Upper lobe of left lung (tissue), 6 donors: ENCODE measurements around the gene EHF. TPM values are rescaled to one million over a fixed set of nuclear protein-coding genes. Genes with fewer than 3 reads are reported as not detected.

Experiments used
- ATAC-seq, 2 donors: fragments of 200-7000 bp; cut with Tn5 transposase; one replicate each; pipeline ENCODE4 v1.9.1; 2022; ENCODE audit warnings: mild to moderate bottlenecking in 2 of 2, moderate library complexity in 2 of 2; ENCODE audit not compliant: low FRiP score in 2 of 2
- DNase-seq, 2 donors: peaks; one replicate each; pipeline ENCODE4 v3.0.0-alpha.2; 2019 to 2020
- H3K27ac ChIP-seq, 4 donors: fragments of 200-600 bp; sonication (generic); one replicate each; pipeline ENCODE4 v1.5.1; 2016 to 2019
- H3K27me3 ChIP-seq, 4 donors: fragments of 200-600 bp; sonication (generic); one replicate each; pipeline ENCODE4 v1.5.1; 2017 to 2019
- H3K36me3 ChIP-seq, 4 donors: fragments of 200-600 bp; sonication (generic); one replicate each; pipeline ENCODE4 v1.5.1; 2016 to 2019
- H3K4me1 ChIP-seq, 4 donors: fragments of 200-600 bp; sonication (generic); one replicate each; pipeline ENCODE4 v1.5.1; 2018 to 2019
- H3K4me3 ChIP-seq, 4 donors: fragments of 200-600 bp; sonication (generic); one replicate each; pipeline ENCODE4 v1.5.1; 2017 to 2019; ENCODE audit warnings: mild to moderate bottlenecking in 2 of 4, moderate library complexity in 1 of 4
- H3K9me3 ChIP-seq, 4 donors: fragments of 200-600 bp; sonication (generic); one replicate each; pipeline ENCODE4 v1.5.1; 2018 to 2019
- EP300 ChIP-seq, 4 donors: sonication (generic); formaldehyde crosslinking; IDR thresholded peaks; one replicate each; pipeline ENCODE4 v1.5.1; 2017; ENCODE audit warnings: antibody characterized with exemption in 4 of 4, control low read depth in 2 of 4
- POLR2A ChIP-seq, 4 donors: fragments of 450-650 bp; IDR thresholded peaks; one replicate each; pipeline ENCODE4 v1.5.1; 2016 to 2017; ENCODE audit warnings: antibody characterized with exemption in 4 of 4, mild to moderate bottlenecking in 2 of 4
- POLR2AphosphoS5 ChIP-seq, 2 donors: sonication (generic); formaldehyde crosslinking; IDR thresholded peaks; one replicate each; pipeline ENCODE4 v1.5.1; 2017; ENCODE audit warnings: antibody characterized with exemption in 2 of 2
- WGBS, 2 donors: methylation state at CpG; one replicate each; pipeline ENCODE4 v1.1.5; 2017 to 2018; 5-methylcytosine and 5-hydroxymethylcytosine counted together
- total RNA-seq, 6 donors: library from RNA; depleted of rRNA in 4 of 6; stranded (reverse); fragments of >200 nt in 4 of 6; gene quantifications; one replicate each; pipeline versions ENCODE4 v1.1.0 to v1.2.1, GENCODE V29; 2016 to 2021
- TF ChIP-seq, protein P1 (sequence below), 6 experiments: fragments of 450-650 bp in 4 of 6; fragments of 200-600 bp in 2 of 6; sonication (generic) in 2 of 6; IDR thresholded peaks; one replicate each; pipeline ENCODE4 v1.5.1; 2016 to 2019; ENCODE audit warnings: antibody characterized with exemption in 6 of 6
- donor health status: DM: no; HTN: no; CAD: no; lungs with moderate emphysema.
- donor health status: DM: no; HTN: yes; CAD: no; lungs with severe emphysema.

Gene EHF
- total RNA-seq, 6 donors from 2014 or later = 31.8 to 122 (median 57.7) TPM

DNA sequence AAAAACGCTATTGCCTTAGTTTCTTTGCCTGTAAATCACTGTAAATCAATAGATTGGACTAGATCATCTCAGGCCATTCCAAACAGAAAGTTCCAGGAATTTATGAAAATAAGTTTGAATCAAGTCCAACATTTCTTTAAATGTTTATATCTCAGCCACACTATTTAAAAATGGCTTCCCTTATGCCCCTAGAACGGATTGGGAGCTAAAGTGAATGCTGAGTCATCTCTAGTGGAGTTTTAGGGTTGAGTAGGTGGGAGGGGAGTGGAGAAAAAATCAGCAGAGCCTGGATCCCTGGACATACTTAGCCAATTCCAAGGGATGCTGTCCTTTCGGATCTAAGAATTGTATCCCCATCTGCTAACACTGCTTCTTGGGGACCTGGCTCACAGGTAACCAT is 48.6 kb downstream of the EHF start:
- no peak for DNase-seq
- H3K4me3 ChIP-seq = no peak overlapping the region
- no peak for ATAC-seq
- no peaks in the 10 kb centered on the region for H3K27me3 ChIP-seq
- no peaks in the 10 kb centered on the region for H3K9me3 ChIP-seq
- no peak for TF ChIP-seq POLR2AphosphoS5 (IDR thresholded peaks at IDR 0.05)
- no peak for TF ChIP-seq EP300 (IDR thresholded peaks at IDR 0.05)
- TF ChIP-seq, protein P1, sequence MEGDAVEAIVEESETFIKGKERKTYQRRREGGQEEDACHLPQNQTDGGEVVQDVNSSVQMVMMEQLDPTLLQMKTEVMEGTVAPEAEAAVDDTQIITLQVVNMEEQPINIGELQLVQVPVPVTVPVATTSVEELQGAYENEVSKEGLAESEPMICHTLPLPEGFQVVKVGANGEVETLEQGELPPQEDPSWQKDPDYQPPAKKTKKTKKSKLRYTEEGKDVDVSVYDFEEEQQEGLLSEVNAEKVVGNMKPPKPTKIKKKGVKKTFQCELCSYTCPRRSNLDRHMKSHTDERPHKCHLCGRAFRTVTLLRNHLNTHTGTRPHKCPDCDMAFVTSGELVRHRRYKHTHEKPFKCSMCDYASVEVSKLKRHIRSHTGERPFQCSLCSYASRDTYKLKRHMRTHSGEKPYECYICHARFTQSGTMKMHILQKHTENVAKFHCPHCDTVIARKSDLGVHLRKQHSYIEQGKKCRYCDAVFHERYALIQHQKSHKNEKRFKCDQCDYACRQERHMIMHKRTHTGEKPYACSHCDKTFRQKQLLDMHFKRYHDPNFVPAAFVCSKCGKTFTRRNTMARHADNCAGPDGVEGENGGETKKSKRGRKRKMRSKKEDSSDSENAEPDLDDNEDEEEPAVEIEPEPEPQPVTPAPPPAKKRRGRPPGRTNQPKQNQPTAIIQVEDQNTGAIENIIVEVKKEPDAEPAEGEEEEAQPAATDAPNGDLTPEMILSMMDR (IDR thresholded peaks at IDR 0.05) = no peak
- TF ChIP-seq POLR2A (IDR thresholded peaks at IDR 0.05) = no peak
- no peak overlapping the region for H3K27ac ChIP-seq
- WGBS, 2 donors = 77% methylated on average over 3 of the region's 3 CpGs
- H3K36me3 ChIP-seq = no peaks in the 10 kb centered on the region
- H3K4me1 ChIP-seq = no peaks in the 10 kb centered on the region

DNA sequence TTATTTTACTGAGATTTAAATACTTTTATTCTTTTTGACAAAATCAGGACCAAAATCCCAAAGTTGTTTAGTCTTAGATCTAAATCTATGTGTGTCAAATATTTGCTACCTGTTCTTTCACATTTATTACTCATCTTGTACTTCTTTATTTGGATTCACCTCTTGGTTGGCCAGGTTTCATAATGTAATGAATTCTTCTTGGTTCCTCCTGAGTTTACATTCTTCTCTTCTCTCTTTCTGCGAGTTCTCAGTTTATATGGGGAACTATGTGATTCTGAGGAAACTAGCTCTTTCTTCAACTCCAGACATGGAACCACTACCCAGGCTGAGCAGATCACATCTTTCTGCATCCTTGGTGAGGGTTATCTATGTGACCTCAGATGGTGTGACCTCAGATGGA is 50.2 kb downstream of the EHF start:
- Histone ChIP-seq H3K36me3 (no peaks in the 10 kb centered on the region), H3K9me3 (no peaks in the 10 kb centered on the region), H3K27ac (no peak overlapping the region), H3K27me3 (no peaks in the 10 kb centered on the region), H3K4me1 (no peaks in the 10 kb centered on the region), H3K4me3 (no peak overlapping the region)
- no peak for TF ChIP-seq EP300 (IDR thresholded peaks at IDR 0.05)
- no peak for DNase-seq
- 77 to 88% methylated on average over 1 of the region's 1 CpG for WGBS, 2 donors
- no peak for ATAC-seq

DNA sequence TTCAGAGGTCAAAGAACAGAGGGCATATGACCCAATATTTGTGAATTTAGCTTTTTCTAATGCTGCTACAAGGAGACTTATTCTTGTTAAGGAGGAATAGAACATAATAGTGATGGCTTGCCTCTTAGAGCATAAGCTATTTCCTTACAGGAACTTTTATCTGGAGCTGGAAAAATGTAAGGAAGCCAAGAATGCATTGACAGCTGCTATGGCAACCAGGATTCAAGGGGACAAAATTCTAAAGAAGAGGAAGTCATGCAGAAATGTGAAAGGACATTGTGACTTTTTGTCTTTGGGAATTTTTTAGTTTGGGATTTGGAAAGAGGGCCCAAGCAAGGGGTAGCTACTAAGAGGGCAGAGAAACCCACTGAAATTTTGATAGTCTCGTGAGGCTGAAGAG is 51.1 kb downstream of the EHF start:
- TF ChIP-seq POLR2AphosphoS5 (IDR thresholded peaks at IDR 0.05) (no peak), EP300 (IDR thresholded peaks at IDR 0.05) (no peak), POLR2A (IDR thresholded peaks at IDR 0.05) (no peak)
- TF ChIP-seq, protein P1 (IDR thresholded peaks at IDR 0.05) = no peak
- Histone ChIP-seq H3K9me3 (no peaks in the 10 kb centered on the region), H3K4me3 (no peak overlapping the region), H3K4me1 (no peaks in the 10 kb centered on the region), H3K36me3 (no peaks in the 10 kb centered on the region), H3K27ac (no peak overlapping the region), H3K27me3 (no peaks in the 10 kb centered on the region)
- no peak for DNase-seq
- no peak for ATAC-seq
- 72 to 87% methylated on average over 1 of the region's 1 CpG for WGBS, 2 donors

DNA sequence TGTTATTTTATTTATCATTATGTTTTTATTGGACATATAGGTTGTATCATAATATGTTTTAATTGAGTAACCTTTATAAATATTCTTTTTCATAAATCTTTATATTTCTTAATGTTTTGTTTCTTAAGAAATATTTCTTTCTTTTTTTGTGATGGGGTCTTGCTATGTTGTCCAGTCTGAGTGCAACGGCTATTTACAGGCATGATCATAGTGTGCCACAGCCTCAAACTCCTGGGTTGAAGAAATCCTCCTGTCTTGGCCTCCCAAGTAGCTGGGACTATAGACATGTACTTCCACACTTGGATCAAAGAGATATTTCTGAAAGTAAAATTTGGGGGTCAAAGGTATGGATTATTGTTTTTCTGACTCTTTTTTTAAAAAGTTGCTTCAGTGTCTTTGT is 53.1 kb downstream of the EHF start:
- H3K4me1 ChIP-seq = no peaks in the 10 kb centered on the region
- DNase-seq (no peak), ATAC-seq (no peak)
- no peaks in the 10 kb centered on the region for H3K36me3 ChIP-seq
- no peak overlapping the region for H3K4me3 ChIP-seq
- no peaks in the 10 kb centered on the region for H3K27me3 ChIP-seq
- no peak overlapping the region for H3K27ac ChIP-seq
- 0% methylated on average over 1 of the region's 1 CpG for WGBS, 2 donors
- no peaks in the 10 kb centered on the region for H3K9me3 ChIP-seq
- no peak for TF ChIP-seq EP300 (IDR thresholded peaks at IDR 0.05)

DNA sequence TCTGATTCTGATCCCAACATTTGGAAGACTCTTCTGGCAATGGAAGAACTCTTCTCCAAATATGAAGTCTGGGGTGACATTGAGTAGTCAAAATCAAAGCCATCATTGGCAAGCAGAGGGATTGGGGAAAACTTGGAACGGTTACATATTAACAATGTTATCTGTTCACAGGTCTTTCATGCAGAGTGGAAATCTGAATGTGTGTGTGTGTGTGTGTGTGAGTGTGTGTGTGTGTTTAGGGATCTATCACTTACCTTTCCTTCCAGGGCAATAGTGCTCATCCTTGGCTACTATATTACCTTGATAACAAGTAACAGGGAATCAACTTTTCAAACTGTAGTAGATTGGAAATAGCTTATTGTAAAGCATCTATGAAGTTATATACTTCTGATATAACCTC is 55.3 kb downstream of the EHF start:
- H3K27ac ChIP-seq = no peak overlapping the region
- H3K9me3 ChIP-seq = no peaks in the 10 kb centered on the region
- 91 to 93% methylated on average over 1 of the region's 1 CpG for WGBS, 2 donors
- no peaks in the 10 kb centered on the region for H3K36me3 ChIP-seq
- DNase-seq (no peak), ATAC-seq (no peak)
- no peaks in the 10 kb centered on the region for H3K4me1 ChIP-seq
- TF ChIP-seq EP300 (IDR thresholded peaks at IDR 0.05) (no peak), POLR2A (IDR thresholded peaks at IDR 0.05) (no peak), POLR2AphosphoS5 (IDR thresholded peaks at IDR 0.05) (no peak)
- TF ChIP-seq, protein P1 (IDR thresholded peaks at IDR 0.05) = no peak
- H3K27me3 ChIP-seq = no peaks in the 10 kb centered on the region
- no peak overlapping the region for H3K4me3 ChIP-seq

DNA sequence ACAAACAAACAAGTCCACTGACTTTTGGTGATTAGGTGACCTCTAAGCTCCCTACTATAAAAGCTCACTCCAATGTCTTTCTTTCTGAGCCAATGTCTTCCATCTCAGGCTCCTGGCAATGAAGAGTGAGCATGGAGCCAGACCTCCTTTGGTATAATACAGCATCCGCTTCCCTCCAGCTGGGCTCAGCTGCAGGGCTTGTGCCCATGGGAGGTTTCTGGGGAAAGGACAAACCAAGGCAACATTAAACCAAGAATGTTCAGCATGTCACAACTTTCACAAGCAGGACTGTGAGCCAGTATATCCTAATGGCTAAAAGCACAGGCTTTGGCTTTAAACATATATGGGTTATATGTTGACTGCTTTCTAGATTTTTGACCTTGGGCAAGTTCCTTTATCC is 58.8 kb downstream of the EHF start:
- Histone ChIP-seq H3K4me1 (no peaks in the 10 kb centered on the region), H3K27ac (no peak overlapping the region), H3K9me3 (no peaks in the 10 kb centered on the region), H3K27me3 (no peaks in the 10 kb centered on the region), H3K4me3 (no peak overlapping the region), H3K36me3 (no peaks in the 10 kb centered on the region)
- no peak for TF ChIP-seq EP300 (IDR thresholded peaks at IDR 0.05)
- TF ChIP-seq POLR2A (IDR thresholded peaks at IDR 0.05) = no peak
- TF ChIP-seq POLR2AphosphoS5 (IDR thresholded peaks at IDR 0.05) = no peak
- TF ChIP-seq, protein P1 (IDR thresholded peaks at IDR 0.05) = no peak
- WGBS, 2 donors = 79 to 86% methylated on average over 1 of the region's 1 CpG
- ATAC-seq = no peak
- DNase-seq = no peak
